ENCODE results near the gene PIEZO1.

GRCh38 chr16:88701581-88702370 lies 83.2 kb downstream of the PIEZO1 start:
- no peak for TF ChIP-seq NRF1 (IDR thresholded peaks at IDR 0.05; ENCODE audit: low read depth, low read length)
- TF ChIP-seq POLR2AphosphoS5 (IDR thresholded peaks at IDR 0.05; ENCODE audit: low read depth, low read length) = no peak
- no peak for TF ChIP-seq CHD2 (IDR thresholded peaks at IDR 0.05; ENCODE audit: low read length, partially characterized antibody)
- no peak for TF ChIP-seq SMC3 (IDR thresholded peaks at IDR 0.05; ENCODE audit: low read depth, low read length)
- TF ChIP-seq MAX (IDR thresholded peaks at IDR 0.05; ENCODE audit: low read depth) = no peak
- no peak for TF ChIP-seq CTCF (IDR thresholded peaks at IDR 0.05)

All from SK-N-SH (cell line).